Tibial nerve (tissue), 3 donors: ENCODE data around the gene ZNF648.

Experiments used
- POLR2A ChIP-seq, 2 donors: fragments of 450-650 bp; IDR thresholded peaks; one replicate each; pipeline ENCODE4 v1.6.1; 2017; ENCODE audit warnings: antibody characterized with exemption in 2 of 2, mild to moderate bottlenecking in 2 of 2, moderate library complexity in 2 of 2
- TF ChIP-seq, protein P1 (sequence below), 5 experiments: fragments of 200-600 bp in 3 of 5; fragments of 450-650 bp in 2 of 5; sonication (generic) in 3 of 5; IDR thresholded peaks; one replicate each; pipeline ENCODE4 v1.5.1; 2016 to 2019; ENCODE audit warnings: antibody characterized with exemption in 5 of 5, mild to moderate bottlenecking in 3 of 5, moderate library complexity in 2 of 5

GRCh38 chr1:182109771-182110170 lies 48.3 kb upstream of the ZNF648 start:
- TF ChIP-seq, protein P1, sequence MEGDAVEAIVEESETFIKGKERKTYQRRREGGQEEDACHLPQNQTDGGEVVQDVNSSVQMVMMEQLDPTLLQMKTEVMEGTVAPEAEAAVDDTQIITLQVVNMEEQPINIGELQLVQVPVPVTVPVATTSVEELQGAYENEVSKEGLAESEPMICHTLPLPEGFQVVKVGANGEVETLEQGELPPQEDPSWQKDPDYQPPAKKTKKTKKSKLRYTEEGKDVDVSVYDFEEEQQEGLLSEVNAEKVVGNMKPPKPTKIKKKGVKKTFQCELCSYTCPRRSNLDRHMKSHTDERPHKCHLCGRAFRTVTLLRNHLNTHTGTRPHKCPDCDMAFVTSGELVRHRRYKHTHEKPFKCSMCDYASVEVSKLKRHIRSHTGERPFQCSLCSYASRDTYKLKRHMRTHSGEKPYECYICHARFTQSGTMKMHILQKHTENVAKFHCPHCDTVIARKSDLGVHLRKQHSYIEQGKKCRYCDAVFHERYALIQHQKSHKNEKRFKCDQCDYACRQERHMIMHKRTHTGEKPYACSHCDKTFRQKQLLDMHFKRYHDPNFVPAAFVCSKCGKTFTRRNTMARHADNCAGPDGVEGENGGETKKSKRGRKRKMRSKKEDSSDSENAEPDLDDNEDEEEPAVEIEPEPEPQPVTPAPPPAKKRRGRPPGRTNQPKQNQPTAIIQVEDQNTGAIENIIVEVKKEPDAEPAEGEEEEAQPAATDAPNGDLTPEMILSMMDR (IDR thresholded peaks at IDR 0.05) = no peak
- TF ChIP-seq POLR2A (IDR thresholded peaks at IDR 0.05) = no peak
